OCI-LY7 (cell line): ENCODE data around the gene P2RY14. TPM values are rescaled to one million over a fixed set of nuclear protein-coding genes. Genes with fewer than 3 reads are reported as not detected.
A peak's percentile ranks its signal among the peaks of the same experiment; 100 is the strongest.

ENCODE experiments used
- BruUV-seq: library from RNA; stranded (reverse); fragments of 400-500 nt; replicated peaks from 2 replicates; lab custom pipeline; 2021; lab: Mats Ljungman, UMichigan
- CTCF ChIA-PET: fragments of 300-600 bp; sonication (Branson Sonifier 250); formaldehyde crosslinking; loops from one replicate; lab custom pipeline; 2022; ENCODE audit warnings: antibody characterized with exemption; ENCODE audit not compliant: unreplicated experiment; lab: Charles Lee
- POLR2A ChIA-PET: fragments of 300-600 bp; sonication (Branson Sonifier 250); formaldehyde crosslinking; loops from one replicate; lab custom pipeline; 2022; ENCODE audit warnings: antibody characterized with exemption; lab: Charles Lee
- DNase-seq: peaks from one replicate; pipeline ENCODE4 v3.0.0-alpha.2; 2015; ENCODE audit warnings: low spot score
- H2AFZ ChIP-seq: fragments of 200-600 bp; sonication (generic), shearing (Covaris generic); 2 replicates; pipeline ENCODE4 v1.6.1; 2014; ENCODE audit warnings: mild to moderate bottlenecking, antibody characterized with exemption, low read length, moderate library complexity
- H3K27ac ChIP-seq: fragments of 200-600 bp; sonication (generic); 2 replicates; pipeline ENCODE4 v1.5.1; 2014; ENCODE audit warnings: mixed run types, low read depth, mild to moderate bottlenecking, moderate library complexity, low read length, inconsistent platforms; ENCODE audit not compliant: poor library complexity, severe bottlenecking
- H3K36me3 ChIP-seq: fragments of 200-600 bp; sonication (generic); 2 replicates; pipeline ENCODE4 v1.6.1; 2014; ENCODE audit warnings: mild to moderate bottlenecking, antibody characterized with exemption, low read length, moderate library complexity, mixed read lengths; ENCODE audit not compliant: insufficient read depth
- H3K4me1 ChIP-seq: fragments of 200-600 bp; sonication (generic); 2 replicates; pipeline ENCODE4 v1.5.1; 2014; ENCODE audit warnings: mild to moderate bottlenecking, low read length; ENCODE audit not compliant: insufficient read depth, poor library complexity, severe bottlenecking
- H3K4me2 ChIP-seq: fragments of 200-600 bp; sonication (generic); 2 replicates; pipeline ENCODE4 v1.6.1; 2014; ENCODE audit warnings: mild to moderate bottlenecking, low read length
- H3K4me3 ChIP-seq: fragments of 200-600 bp; sonication (generic); 2 replicates; pipeline ENCODE4 v1.5.1; 2014; ENCODE audit warnings: mild to moderate bottlenecking, low read depth, low read length; ENCODE audit not compliant: poor library complexity, severe bottlenecking
- H3K79me2 ChIP-seq: fragments of 200-600 bp; sonication (generic); 2 replicates; pipeline ENCODE4 v1.6.1; 2016; ENCODE audit warnings: low read depth, mild to moderate bottlenecking, low read length, moderate library complexity, mixed read lengths; ENCODE audit not compliant: insufficient read depth
- H3K9me2 ChIP-seq: fragments of 200-600 bp; sonication (generic); 2 replicates; pipeline ENCODE4 v1.6.1; 2016; ENCODE audit warnings: mild to moderate bottlenecking, low read length, mixed read lengths; ENCODE audit not compliant: insufficient read depth
- H3K9me3 ChIP-seq: fragments of 200-600 bp; sonication (generic); 2 replicates; pipeline ENCODE4 v1.6.1; 2014; ENCODE audit warnings: mild to moderate bottlenecking, mixed run types, low read length, mixed read lengths
- H4K20me1 ChIP-seq: fragments of 200-600 bp; sonication (generic); 2 replicates; pipeline ENCODE4 v1.6.1; 2014; ENCODE audit warnings: mild to moderate bottlenecking, antibody characterized with exemption, low read length, moderate library complexity, mixed read lengths; ENCODE audit not compliant: insufficient read depth
- EZH2phosphoT487 ChIP-seq: fragments of 200-600 bp; sonication (generic); IDR thresholded peaks from 2 replicates; pipeline ENCODE4 v1.6.1; 2018; ENCODE audit warnings: low read depth, borderline replicate concordance, mild to moderate bottlenecking, mixed run types, antibody characterized with exemption, low read length, moderate library complexity, mixed read lengths
- intact Hi-C: fragments of 100-400 bp; cut with micrococcal nuclease; formaldehyde crosslinking; loops from one replicate; pipeline ENCODE4 v1.10.0; 2022; ENCODE audit not compliant: unreplicated experiment
- total RNA-seq, 2 experiments: library from RNA; depleted of rRNA in 1 of 2; stranded (reverse); fragments of >200 nt in 1 of 2; shearing (Covaris generic) in 1 of 2; gene quantifications; 2 replicates each; pipeline ENCODE4 v1.2.3, GENCODE V29; 2014 to 2022
- TF ChIP-seq, protein P1 (sequence below): fragments of 200-600 bp; sonication (generic); conservative IDR thresholded peaks from 2 replicates; pipeline ENCODE4 v1.5.1; 2014; ENCODE audit warnings: mild to moderate bottlenecking, antibody characterized with exemption, low read length, moderate library complexity, mixed read lengths

P2RY14 gene
- total RNA-seq, 2 experiments from 2014 or later: not detected

DNA sequence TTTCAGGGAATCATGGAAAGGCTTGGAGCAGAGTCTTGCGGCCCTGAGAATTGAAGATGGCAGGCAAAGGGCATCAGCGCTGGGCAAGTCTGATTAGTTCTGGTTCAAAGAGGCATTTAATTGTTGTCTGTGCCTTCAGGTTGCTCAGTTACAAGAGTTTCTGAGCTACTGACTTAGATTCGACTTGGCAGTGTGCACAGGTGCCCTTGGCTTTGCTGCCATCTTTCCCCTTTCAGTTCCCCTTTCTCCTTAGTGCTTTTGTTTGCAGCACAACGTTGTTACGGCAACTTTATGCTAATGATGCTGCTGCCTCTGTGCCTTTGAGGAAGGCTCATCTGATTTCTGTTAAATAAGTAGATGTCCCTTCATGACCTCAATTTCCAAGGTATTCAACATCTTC is 12.5 kb downstream of the P2RY14 start:
- intact Hi-C loops: no loop called here
- Histone ChIP-seq H3K9me3 (no peaks in the 10 kb centered on the region), H3K27ac (peak overlapping the region; percentile 30), H3K4me1 (peaks cover 20% of the 10 kb centered on the region), H3K4me3 (no peak overlapping the region), H3K36me3 (no peaks in the 10 kb centered on the region), H3K79me2 (no peaks in the 10 kb centered on the region), H3K9me2 (no peaks in the 10 kb centered on the region), H3K4me2 (peak overlapping the region; percentile 54), H2AFZ (no peak overlapping the region), H4K20me1 (peaks cover 5% of the 10 kb centered on the region; the same call in 1 of the 2 replicates)
- TF ChIP-seq EZH2phosphoT487: no peak
- TF ChIP-seq, protein P1, sequence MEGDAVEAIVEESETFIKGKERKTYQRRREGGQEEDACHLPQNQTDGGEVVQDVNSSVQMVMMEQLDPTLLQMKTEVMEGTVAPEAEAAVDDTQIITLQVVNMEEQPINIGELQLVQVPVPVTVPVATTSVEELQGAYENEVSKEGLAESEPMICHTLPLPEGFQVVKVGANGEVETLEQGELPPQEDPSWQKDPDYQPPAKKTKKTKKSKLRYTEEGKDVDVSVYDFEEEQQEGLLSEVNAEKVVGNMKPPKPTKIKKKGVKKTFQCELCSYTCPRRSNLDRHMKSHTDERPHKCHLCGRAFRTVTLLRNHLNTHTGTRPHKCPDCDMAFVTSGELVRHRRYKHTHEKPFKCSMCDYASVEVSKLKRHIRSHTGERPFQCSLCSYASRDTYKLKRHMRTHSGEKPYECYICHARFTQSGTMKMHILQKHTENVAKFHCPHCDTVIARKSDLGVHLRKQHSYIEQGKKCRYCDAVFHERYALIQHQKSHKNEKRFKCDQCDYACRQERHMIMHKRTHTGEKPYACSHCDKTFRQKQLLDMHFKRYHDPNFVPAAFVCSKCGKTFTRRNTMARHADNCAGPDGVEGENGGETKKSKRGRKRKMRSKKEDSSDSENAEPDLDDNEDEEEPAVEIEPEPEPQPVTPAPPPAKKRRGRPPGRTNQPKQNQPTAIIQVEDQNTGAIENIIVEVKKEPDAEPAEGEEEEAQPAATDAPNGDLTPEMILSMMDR: no peak
- ChIA-PET POLR2A (interaction anchor here (0.6 to 3.1 kb wide), 6 partner anchors 12 to 544 kb away, joined by 3 to 9 read pairs (median 4); partner anchors contain the start of gene P2RY14), CTCF (no interaction called here)
- DNase-seq: peak; percentile 91
- BruUV-seq: no TSS peak

DNA sequence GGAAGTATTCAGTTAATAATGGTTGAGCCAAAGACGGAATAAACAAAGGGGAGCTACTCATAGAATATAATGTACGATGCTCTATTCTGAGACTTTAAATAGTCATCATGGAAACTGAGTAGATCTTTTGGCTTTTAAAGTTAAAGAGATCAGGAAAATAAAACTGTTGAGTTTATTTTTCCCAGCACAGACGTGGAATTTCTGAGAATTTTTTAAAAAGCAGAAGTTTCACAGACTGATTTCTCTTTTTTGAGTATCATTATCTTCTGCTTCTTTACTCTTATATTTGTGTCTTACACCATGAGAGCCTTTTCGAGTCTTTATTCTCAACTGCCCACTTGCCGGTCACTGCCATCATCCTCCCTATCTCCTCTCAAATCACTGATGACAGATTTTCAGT is 13.2 kb downstream of the P2RY14 start:
- no TSS peak for BruUV-seq
- ChIA-PET POLR2A (interaction anchor here (0.6 to 3.1 kb wide), 5 partner anchors 11 to 37 kb away, joined by 3 to 9 read pairs (median 4); partner anchors contain the start of gene P2RY14), CTCF (no interaction called here)
- Histone ChIP-seq H4K20me1 (peaks cover 5% of the 10 kb centered on the region; the same call in 1 of the 2 replicates), H2AFZ (no peak overlapping the region), H3K4me3 (no peak overlapping the region), H3K9me2 (no peaks in the 10 kb centered on the region), H3K36me3 (no peaks in the 10 kb centered on the region), H3K9me3 (no peaks in the 10 kb centered on the region), H3K27ac (no peak overlapping the region), H3K4me1 (peaks cover 20% of the 10 kb centered on the region), H3K4me2 (peak overlapping the region; percentile 54), H3K79me2 (no peaks in the 10 kb centered on the region)
- intact Hi-C loops: no loop called here
- no peak for DNase-seq
- TF ChIP-seq, protein P1: no peak
- TF ChIP-seq EZH2phosphoT487: no peak

DNA sequence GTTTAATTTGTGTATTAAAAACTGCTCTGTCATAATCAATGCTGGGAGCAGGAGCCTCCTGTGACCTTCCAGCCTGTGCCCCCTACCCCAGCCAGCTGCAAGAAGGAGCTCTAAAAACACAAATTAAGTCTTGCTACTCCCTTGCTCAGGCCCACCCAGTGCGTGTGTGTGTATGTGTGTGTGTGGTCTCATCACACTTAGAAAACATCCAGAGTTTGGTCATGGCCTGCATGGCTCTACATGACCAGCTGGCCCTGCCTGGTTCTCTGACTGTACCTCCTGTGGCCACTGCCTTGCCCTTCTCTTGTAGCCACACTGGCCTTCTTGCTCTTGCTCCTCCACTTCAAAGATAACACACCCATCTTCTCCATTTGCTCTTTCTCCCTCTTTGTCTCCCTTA is 13.7 kb downstream of the P2RY14 start:
- ChIA-PET POLR2A (no interaction called here), CTCF (no interaction called here)
- no peak for DNase-seq
- Histone ChIP-seq H3K9me2 (no peaks in the 10 kb centered on the region), H3K36me3 (no peaks in the 10 kb centered on the region), H3K4me2 (no peak overlapping the region), H3K79me2 (no peaks in the 10 kb centered on the region), H3K4me1 (peaks cover 20% of the 10 kb centered on the region), H2AFZ (no peak overlapping the region), H3K27ac (no peak overlapping the region), H3K9me3 (no peaks in the 10 kb centered on the region), H4K20me1 (peaks cover 5% of the 10 kb centered on the region; the same call in 1 of the 2 replicates), H3K4me3 (no peak overlapping the region)
- TF ChIP-seq, protein P1: no peak
- TF ChIP-seq EZH2phosphoT487: no peak
- intact Hi-C loops: no loop called here
- no TSS peak for BruUV-seq
